ENCODE results near the gene SYNE2. TPM values are rescaled to one million over a fixed set of nuclear protein-coding genes. Genes with fewer than 3 reads are reported as not detected.

Gene SYNE2
- total RNA-seq, 1 experiment from 2014 or later, result 37.5 TPM

GRCh38 chr14:64225151-64225757, 372.4 kb downstream of the SYNE2 start:
- POLR2A ChIA-PET, result no interaction called here

GRCh38 chr14:64227856-64228255, 375.1 kb downstream of the SYNE2 start:
- in situ Hi-C loops (cut with HindIII; ENCODE audit: low pct_unique_long_range_greater_than_20kb, low sequenced_read_pairs) (no loop called here), intact Hi-C loops (cut with micrococcal nuclease; ENCODE audit: unreplicated experiment) (no loop called here)
- H3K27me3 ChIP-seq (ENCODE audit: control insufficient read depth, insufficient read depth, low read length), result no peaks in the 10 kb centered on the region
- ChIA-PET CTCF (no interaction called here), POLR2A (no interaction called here)
- DNase-seq (ENCODE audit: low read depth, low spot score) (no peak), ATAC-seq (no peak)
- no peaks in the 10 kb centered on the region for H3K4me1 ChIP-seq (ENCODE audit: control insufficient read depth, insufficient read depth, low read length)
- no TSS peak for BruUV-seq (replicated peaks)
- H3K4me3 ChIP-seq (ENCODE audit: low read depth in 2 of 2, low read length in 2 of 2), result no peak overlapping the region
- no peak overlapping the region for H3K27ac ChIP-seq (ENCODE audit: low read length)
- TF ChIP-seq CTCF (IDR thresholded peaks at IDR 0.05) (no peak), TCF7L2 (IDR thresholded peaks at IDR 0.05; ENCODE audit: low read depth, low read length) (no peak), SIN3A (IDR thresholded peaks at IDR 0.05; ENCODE audit: borderline replicate concordance, insufficient read depth, low read depth, low read length) (no peak), POLR2AphosphoS5 (IDR thresholded peaks at IDR 0.05; ENCODE audit: low read depth, low read length) (no peak), REST (IDR thresholded peaks at IDR 0.05; ENCODE audit: insufficient read depth in 1 of 2, low read depth in 2 of 2, low read length in 1 of 2) (no peak)
- peaks cover 4% of the 10 kb centered on the region; the same call in 1 of the 2 replicates for H3K36me3 ChIP-seq (ENCODE audit: control insufficient read depth, insufficient read depth, low read length)
- no peaks in the 10 kb centered on the region for H3K9me3 ChIP-seq (ENCODE audit: control insufficient read depth, insufficient read depth, low read depth, low read length)

More at GRCh38 chr14:64225151-64225757, 372.4 kb downstream of the SYNE2 start:
- in situ Hi-C loops (cut with HindIII; ENCODE audit: low pct_unique_long_range_greater_than_20kb, low sequenced_read_pairs) (no loop called here), intact Hi-C loops (cut with micrococcal nuclease; ENCODE audit: unreplicated experiment) (no loop called here)
- TF ChIP-seq TCF7L2 (IDR thresholded peaks at IDR 0.05; ENCODE audit: low read depth, low read length), result no peak
- Histone ChIP-seq H3K9me3 (ENCODE audit: control insufficient read depth, insufficient read depth, low read depth, low read length) (no peaks in the 10 kb centered on the region), H3K36me3 (ENCODE audit: control insufficient read depth, insufficient read depth, low read length) (peaks cover 4% of the 10 kb centered on the region; the same call in 1 of the 2 replicates), H3K4me1 (ENCODE audit: control insufficient read depth, insufficient read depth, low read length) (no peaks in the 10 kb centered on the region), H3K4me3 (ENCODE audit: low read depth in 2 of 2, low read length in 2 of 2) (no peak overlapping the region), H3K27ac (ENCODE audit: low read length) (no peak overlapping the region), H3K27me3 (ENCODE audit: control insufficient read depth, insufficient read depth, low read length) (no peaks in the 10 kb centered on the region)
- no peak for DNase-seq (ENCODE audit: low read depth, low spot score)
- ATAC-seq, result no peak
- CTCF ChIA-PET, result no interaction called here
- BruUV-seq (replicated peaks), result no TSS peak

- POLR2A ChIA-PET, result no interaction called here
- Histone ChIP-seq H3K27ac (ENCODE audit: low read length) (no peak overlapping the region), H3K4me1 (ENCODE audit: control insufficient read depth, insufficient read depth, low read length) (no peaks in the 10 kb centered on the region), H3K36me3 (ENCODE audit: control insufficient read depth, insufficient read depth, low read length) (peaks cover 4% of the 10 kb centered on the region; the same call in 1 of the 2 replicates), H3K4me3 (ENCODE audit: low read depth in 2 of 2, low read length in 2 of 2) (no peak overlapping the region), H3K9me3 (ENCODE audit: control insufficient read depth, insufficient read depth, low read depth, low read length) (no peaks in the 10 kb centered on the region), H3K27me3 (ENCODE audit: control insufficient read depth, insufficient read depth, low read length) (no peaks in the 10 kb centered on the region)
- in situ Hi-C loops (cut with HindIII; ENCODE audit: low pct_unique_long_range_greater_than_20kb, low sequenced_read_pairs), result no loop called here
- DNase-seq (ENCODE audit: low read depth, low spot score), result no peak
- no TSS peak for BruUV-seq (replicated peaks)
- CTCF ChIA-PET, result no interaction called here
- no peak for ATAC-seq
- intact Hi-C loops (cut with micrococcal nuclease; ENCODE audit: unreplicated experiment), result no loop called here
- TF ChIP-seq TCF7L2 (IDR thresholded peaks at IDR 0.05; ENCODE audit: low read depth, low read length) (no peak), CTCF (IDR thresholded peaks at IDR 0.05) (no peak), REST (IDR thresholded peaks at IDR 0.05; ENCODE audit: insufficient read depth in 1 of 2, low read depth in 2 of 2, low read length in 1 of 2) (no peak), POLR2AphosphoS5 (IDR thresholded peaks at IDR 0.05; ENCODE audit: low read depth, low read length) (no peak), SIN3A (IDR thresholded peaks at IDR 0.05; ENCODE audit: borderline replicate concordance, insufficient read depth, low read depth, low read length) (no peak)
Observed at GRCh38 chr14:64229489-64229888, 376.7 kb downstream of the SYNE2 start.

Data from Panc1 (cell line).